Hindlimb muscle (tissue), 1 donor: ENCODE data around the gene HBP1. TPM values are rescaled to one million over a fixed set of nuclear protein-coding genes. Genes with fewer than 3 reads are reported as not detected.
"Not testable (repeated sequence)": the region's sequence is repeated elsewhere in the genome, so short reads cannot be mapped to it uniquely, and the experiment has no call there.

Experiments used
- DNase-seq: peaks from one replicate; pipeline ENCODE4 v3.0.0-alpha.2; 2013
- polyA plus RNA-seq: library from polyadenylated mRNA; unstranded; fragments of 120-200 nt; gene quantifications from one replicate; pipeline ENCODE4 v1.2.1, GENCODE V29; 2013; ENCODE audit not compliant: insufficient read length

HBP1 gene
- polyA plus RNA-seq, 1 donor, result 55.4 TPM

GRCh38 chr7:107187774-107188173, 19.0 kb downstream of the HBP1 start:
- DNase-seq, result no peak

- DNase-seq, result no peak
These were observed 21.3 kb downstream of the HBP1 start for GRCh38 chr7:107190090-107190489.

GRCh38 chr7:107194052-107194451, 25.2 kb downstream of the HBP1 start:
- DNase-seq, result no peak

- DNase-seq, result no peak
These were observed 28.2 kb downstream of the HBP1 start for GRCh38 chr7:107196834-107197610.

GRCh38 chr7:107201795-107202450, 33.1 kb downstream of the HBP1 start:
- DNase-seq, result peak; percentile 13

GRCh38 chr7:107203607-107204006, 34.8 kb downstream of the HBP1 start:
- no peak for DNase-seq

GRCh38 chr7:107206136-107206535, 37.3 kb downstream of the HBP1 start:
- DNase-seq, result no peak

- DNase-seq, result no peak
These were observed 37.9 kb downstream of the HBP1 start for GRCh38 chr7:107206706-107207105.

- no peak for DNase-seq
These were observed 38.7 kb downstream of the HBP1 start for GRCh38 chr7:107207459-107207858.

- DNase-seq, result peak; percentile 15
These were observed 39.3 kb downstream of the HBP1 start for GRCh38 chr7:107208024-107208521.

GRCh38 chr7:107208563-107208962, 39.8 kb downstream of the HBP1 start:
- DNase-seq, result no peak

GRCh38 chr7:107209565-107209964, 40.8 kb downstream of the HBP1 start:
- no peak for DNase-seq

- DNase-seq, result no peak
These were observed 41.6 kb downstream of the HBP1 start for GRCh38 chr7:107210400-107210799.

- no peak for DNase-seq
These were observed 43.9 kb downstream of the HBP1 start for GRCh38 chr7:107212725-107213124.

GRCh38 chr7:107213193-107213788, 44.5 kb downstream of the HBP1 start:
- DNase-seq, result no peak

GRCh38 chr7:107213945-107214344, 45.1 kb downstream of the HBP1 start:
- DNase-seq, result no peak

GRCh38 chr7:107219563-107220244, 50.9 kb downstream of the HBP1 start:
- no peak for DNase-seq

- DNase-seq, result no peak
These were observed 51.6 kb downstream of the HBP1 start for GRCh38 chr7:107220356-107220755.

GRCh38 chr7:107220806-107221205, 52.0 kb downstream of the HBP1 start:
- DNase-seq, result not testable (repeated sequence)

- DNase-seq, result no peak
These were observed 55.8 kb downstream of the HBP1 start for GRCh38 chr7:107224374-107225223.

- DNase-seq, result no peak
These were observed 59.5 kb downstream of the HBP1 start for GRCh38 chr7:107228291-107228690.

GRCh38 chr7:107230334-107230733, 61.5 kb downstream of the HBP1 start:
- no peak for DNase-seq
